HepG2 (cell line): ENCODE measurements around the gene PRKCE. TPM values are rescaled to one million over a fixed set of nuclear protein-coding genes. Genes with fewer than 3 reads are reported as not detected.

Experiments used
- ATAC-seq: fragments of 200-7000 bp; cut with Tn5 transposase; 3 replicates; pipeline ENCODE4 v1.9.1; 2020; ENCODE audit warnings: mild to moderate bottlenecking, moderate library complexity
- BruUV-seq: library from RNA; stranded (reverse); fragments of 400-500 nt; replicated peaks from 2 replicates; lab custom pipeline; 2021; lab: Mats Ljungman, UMichigan
- CTCF ChIA-PET: fragments of 300-600 bp; formaldehyde crosslinking; extraction: SDS; loops from one replicate; lab custom pipeline; 2021; ENCODE audit warnings: low total read pairs, inconsistent platforms, low intra/inter-chr PET ratio; lab: Yijun Ruan, JAX
- POLR2A ChIA-PET: fragments of 350-600 bp; sonication (Branson Sonifier 250); formaldehyde crosslinking; loops from one replicate; lab custom pipeline; 2020; ENCODE audit warnings: antibody characterized with exemption, inconsistent platforms; lab: Yijun Ruan, JAX
- DNase-seq: peaks from one replicate; pipeline ENCODE4 v3.0.0-alpha.2; 2015; ENCODE audit warnings: low spot score
- FAIRE-seq: peaks from 3 replicates; lab custom pipeline; 2011; peaks lifted over from hg19 to GRCh38; lab: Jason Lieb, UNC
- H2AFZ ChIP-seq: one replicate; pipeline ENCODE4 v1.6.1; 2011; ENCODE audit warnings: low read length, inconsistent platforms
- H3K27ac ChIP-seq: fragments of 300-600 bp; 3 replicates; pipeline ENCODE4 v1.8.0; 2011; ENCODE audit warnings: mixed run types, mild to moderate bottlenecking, mixed read lengths, low read length, inconsistent platforms; ENCODE audit not compliant: insufficient read depth; ENCODE audit errors: extremely low read length
- H3K27me3 ChIP-seq, 2 experiments: fragments of 200-600 bp in 1 of 2; 2 replicates in 1 of 2; 3 replicates in 1 of 2; pipeline versions ENCODE4 v1.6.0 to v1.8.0; 2011; ENCODE audit warnings: low read length in 2 of 2, mild to moderate bottlenecking in 2 of 2, moderate library complexity in 2 of 2, inconsistent platforms in 1 of 2; ENCODE audit not compliant: insufficient read depth in 2 of 2, control insufficient read depth in 1 of 2
- H3K36me3 ChIP-seq, 2 experiments: fragments of 200-600 bp in 1 of 2; replicated peaks in 1 of 2; 2 replicates in 1 of 2; 3 replicates in 1 of 2; pipeline versions ENCODE4 v1.5.1 to v1.8.0; 2011; ENCODE audit warnings: low read length in 2 of 2, inconsistent platforms in 1 of 2; ENCODE audit not compliant: insufficient read depth in 2 of 2, control insufficient read depth in 1 of 2
- H3K4me1 ChIP-seq: 2 replicates; pipeline ENCODE4 v1.5.1; 2012; ENCODE audit warnings: low read length, inconsistent platforms; ENCODE audit not compliant: insufficient read depth
- H3K4me2 ChIP-seq: 2 replicates; pipeline ENCODE4 v1.6.0; 2011; ENCODE audit warnings: low read depth, low read length, inconsistent platforms
- H3K4me3 ChIP-seq, 3 experiments: fragments of 200-600 bp in 1 of 3; sonication (generic), shearing (Covaris generic) in 1 of 3; replicated peaks in 1 of 3; 2 replicates each; pipeline ENCODE4 v1.5.1; 2011 to 2016; ENCODE audit warnings: low read length in 3 of 3, inconsistent platforms in 2 of 3, low read depth in 2 of 3, mild to moderate bottlenecking in 2 of 3, control low read depth in 1 of 3, mixed read lengths in 1 of 3; ENCODE audit not compliant: insufficient read depth in 1 of 3
- H3K79me2 ChIP-seq: one replicate; pipeline ENCODE4 v1.6.1; 2011; ENCODE audit warnings: low read length, inconsistent platforms; ENCODE audit not compliant: insufficient read depth
- H3K9ac ChIP-seq: 2 replicates; pipeline ENCODE4 v1.6.0; 2011; ENCODE audit warnings: mild to moderate bottlenecking, low read depth, low read length, inconsistent platforms; ENCODE audit not compliant: insufficient read depth
- H3K9me3 ChIP-seq: 2 replicates; pipeline ENCODE4 v1.5.1; 2012; ENCODE audit warnings: mild to moderate bottlenecking, low read length
- H4K20me1 ChIP-seq: 2 replicates; pipeline ENCODE4 v1.6.0; 2011; ENCODE audit warnings: inconsistent platforms, mild to moderate bottlenecking, low read length, moderate library complexity; ENCODE audit not compliant: insufficient read depth
- ELF1 ChIP-seq: sonication (generic); formaldehyde crosslinking; IDR thresholded peaks from 2 replicates; pipeline ENCODE4 v1.4.0; 2020; ENCODE audit warnings: missing genetic modification reagents
- ELF4 ChIP-seq: sonication (generic); formaldehyde crosslinking; IDR thresholded peaks from 2 replicates; pipeline ENCODE4 v1.5.0; 2020; ENCODE audit warnings: missing genetic modification reagents, mild to moderate bottlenecking, moderate library complexity, borderline replicate concordance
- STAG1 ChIP-seq: sonication (generic); formaldehyde crosslinking; IDR thresholded peaks from 2 replicates; pipeline ENCODE4 v1.4.0; 2020; ENCODE audit warnings: missing genetic modification reagents
- WGBS: methylation state at CpG from one replicate; pipeline ENCODE4 v1.1.6; 2017; ENCODE audit warnings: low lambda C conversion rate; 5-methylcytosine and 5-hydroxymethylcytosine counted together
- in situ Hi-C: cut with HindIII; loops from 2 replicates; pipeline ENCODE4 v1.10.0; 2017; ENCODE audit warnings: low pct_unique_long_range_greater_than_20kb; ENCODE audit not compliant: extremely low pct_ligation_motif_present
- intact Hi-C: fragments of 100-400 bp; cut with micrococcal nuclease; formaldehyde crosslinking; loops from one replicate; pipeline ENCODE4 v1.10.0; 2022; ENCODE audit not compliant: unreplicated experiment
- polyA plus RNA-seq, 8 experiments: library from polyadenylated mRNA; depleted of rRNA in 3 of 8; stranded (reverse) in 7 of 8; unstranded in 1 of 8; fragments of >200 nt; fragmentation: Illumina TruSeq in 4 of 8; extraction: Trizol in 4 of 8; gene quantifications; 2 replicates each; pipeline versions ENCODE4 v1.2.1 to v1.2.3, GENCODE V29; 2011 to 2016; ENCODE audit warnings: low read depth in 4 of 8, missing spikeins in 1 of 8, mixed read lengths in 1 of 8; ENCODE audit not compliant: insufficient read depth in 1 of 8
- total RNA-seq, 5 experiments: library from RNA; depleted of rRNA; stranded (reverse); fragments of >200 nt; fragmentation: Illumina TruSeq; extraction: Trizol; gene quantifications; 2 replicates each; pipeline ENCODE4 v1.2.3, GENCODE V29; 2016; ENCODE audit warnings: low read depth in 1 of 5
- TF ChIP-seq, protein P1 (sequence below): sonication (generic); formaldehyde crosslinking; IDR thresholded peaks from 2 replicates; pipeline ENCODE4 v1.5.0; 2020; ENCODE audit warnings: mild to moderate bottlenecking, missing genetic modification reagents, moderate library complexity
- TF ChIP-seq, protein P2 (sequence below): sonication (generic); formaldehyde crosslinking; IDR thresholded peaks from 2 replicates; pipeline ENCODE4 v1.4.0; 2020; ENCODE audit warnings: missing genetic modification reagents

The PRKCE gene
- total and polyA plus RNA-seq, 2 of the 13 experiments (the other 11 are each of a cell fraction or from before 2014, with no cell fraction given) = 1.0 to 3.9 TPM

GRCh38 chr2:46091004-46091403 lies 439.5 kb downstream of the PRKCE start:
- intact Hi-C loops = no loop called here
- no peaks in the 10 kb centered on the region for H3K9me3 ChIP-seq
- ATAC-seq (peak; percentile 69), FAIRE-seq (no peak), DNase-seq (no peak)
- no peaks in the 10 kb centered on the region for H4K20me1 ChIP-seq
- H3K27me3 ChIP-seq = no peaks in the 10 kb centered on the region
- no peak overlapping the region for H3K27ac ChIP-seq
- no peaks in the 10 kb centered on the region for H3K4me1 ChIP-seq
- 40% methylated on average over 3 of the region's 3 CpGs for WGBS
- no peak overlapping the region for H3K9ac ChIP-seq
- no peak overlapping the region for H3K4me2 ChIP-seq
- ChIA-PET POLR2A (no interaction called here), CTCF (no interaction called here)
- TF ChIP-seq ELF1 (CRISPR knock-in tag) = no peak
- TF ChIP-seq STAG1 = peak; percentile 29; the same call in 1 of the 2 replicates
- TF ChIP-seq, protein P1, sequence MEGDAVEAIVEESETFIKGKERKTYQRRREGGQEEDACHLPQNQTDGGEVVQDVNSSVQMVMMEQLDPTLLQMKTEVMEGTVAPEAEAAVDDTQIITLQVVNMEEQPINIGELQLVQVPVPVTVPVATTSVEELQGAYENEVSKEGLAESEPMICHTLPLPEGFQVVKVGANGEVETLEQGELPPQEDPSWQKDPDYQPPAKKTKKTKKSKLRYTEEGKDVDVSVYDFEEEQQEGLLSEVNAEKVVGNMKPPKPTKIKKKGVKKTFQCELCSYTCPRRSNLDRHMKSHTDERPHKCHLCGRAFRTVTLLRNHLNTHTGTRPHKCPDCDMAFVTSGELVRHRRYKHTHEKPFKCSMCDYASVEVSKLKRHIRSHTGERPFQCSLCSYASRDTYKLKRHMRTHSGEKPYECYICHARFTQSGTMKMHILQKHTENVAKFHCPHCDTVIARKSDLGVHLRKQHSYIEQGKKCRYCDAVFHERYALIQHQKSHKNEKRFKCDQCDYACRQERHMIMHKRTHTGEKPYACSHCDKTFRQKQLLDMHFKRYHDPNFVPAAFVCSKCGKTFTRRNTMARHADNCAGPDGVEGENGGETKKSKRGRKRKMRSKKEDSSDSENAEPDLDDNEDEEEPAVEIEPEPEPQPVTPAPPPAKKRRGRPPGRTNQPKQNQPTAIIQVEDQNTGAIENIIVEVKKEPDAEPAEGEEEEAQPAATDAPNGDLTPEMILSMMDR (CRISPR knock-in tag) = peak; percentile 26; the same call in 1 of the 2 replicates
- TF ChIP-seq, protein P2, sequence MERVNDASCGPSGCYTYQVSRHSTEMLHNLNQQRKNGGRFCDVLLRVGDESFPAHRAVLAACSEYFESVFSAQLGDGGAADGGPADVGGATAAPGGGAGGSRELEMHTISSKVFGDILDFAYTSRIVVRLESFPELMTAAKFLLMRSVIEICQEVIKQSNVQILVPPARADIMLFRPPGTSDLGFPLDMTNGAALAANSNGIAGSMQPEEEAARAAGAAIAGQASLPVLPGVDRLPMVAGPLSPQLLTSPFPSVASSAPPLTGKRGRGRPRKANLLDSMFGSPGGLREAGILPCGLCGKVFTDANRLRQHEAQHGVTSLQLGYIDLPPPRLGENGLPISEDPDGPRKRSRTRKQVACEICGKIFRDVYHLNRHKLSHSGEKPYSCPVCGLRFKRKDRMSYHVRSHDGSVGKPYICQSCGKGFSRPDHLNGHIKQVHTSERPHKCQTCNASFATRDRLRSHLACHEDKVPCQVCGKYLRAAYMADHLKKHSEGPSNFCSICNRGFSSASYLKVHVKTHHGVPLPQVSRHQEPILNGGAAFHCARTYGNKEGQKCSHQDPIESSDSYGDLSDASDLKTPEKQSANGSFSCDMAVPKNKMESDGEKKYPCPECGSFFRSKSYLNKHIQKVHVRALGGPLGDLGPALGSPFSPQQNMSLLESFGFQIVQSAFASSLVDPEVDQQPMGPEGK (CRISPR knock-in tag) = peak; percentile 40; the same call in 1 of the 2 replicates
- no peak for TF ChIP-seq ELF4 (CRISPR knock-in tag)
- H3K4me3 ChIP-seq = no peak overlapping the region
- in situ Hi-C loops = no loop called here
- no TSS peak for BruUV-seq
- no peak overlapping the region for H2AFZ ChIP-seq
- H3K36me3 ChIP-seq = no peaks in the 10 kb centered on the region
- H3K79me2 ChIP-seq = no peaks in the 10 kb centered on the region
